CD14-positive monocyte (primary cell): ENCODE measurements around the gene RRAS. TPM values are rescaled to one million over a fixed set of nuclear protein-coding genes. Genes with fewer than 3 reads are reported as not detected.

Source experiments
- DNase-seq, 3 donors: peaks; one replicate each; pipeline ENCODE4 v3.0.0-alpha.2; 2011 to 2022
- H2AFZ ChIP-seq: 2 replicates; pipeline ENCODE4 v1.6.0; 2012; ENCODE audit warnings: mild to moderate bottlenecking, low read depth, low read length, inconsistent platforms; ENCODE audit not compliant: insufficient read depth, poor library complexity, severe bottlenecking
- H3K27ac ChIP-seq, 2 donors: 1 replicate in 1 of 2; 2 replicates in 1 of 2; pipeline ENCODE4 v1.5.1; 2012 to 2013; ENCODE audit warnings: low read length in 2 of 2, control low read depth in 1 of 2, inconsistent platforms in 1 of 2, low read depth in 1 of 2, mild to moderate bottlenecking in 1 of 2
- H3K27me3 ChIP-seq, 2 donors: one replicate each; pipeline versions ENCODE4 v1.6.0 to v1.6.1; 2011 to 2013; ENCODE audit warnings: low read length in 2 of 2; ENCODE audit not compliant: control insufficient read depth in 2 of 2, insufficient read depth in 2 of 2
- H3K36me3 ChIP-seq, 2 donors: replicated peaks in 1 of 2; 1 replicate in 1 of 2; 2 replicates in 1 of 2; pipeline versions ENCODE4 v1.5.1 to v1.6.1; 2012 to 2013; ENCODE audit warnings: low read length in 2 of 2, control low read depth in 1 of 2, inconsistent platforms in 1 of 2, mild to moderate bottlenecking in 1 of 2; ENCODE audit not compliant: insufficient read depth in 2 of 2, control insufficient read depth in 1 of 2
- H3K4me1 ChIP-seq, 2 donors: 1 replicate in 1 of 2; 2 replicates in 1 of 2; pipeline versions ENCODE4 v1.5.1 to v1.6.1; 2012 to 2013; ENCODE audit warnings: low read length in 2 of 2, control low read depth in 1 of 2, inconsistent platforms in 1 of 2, mild to moderate bottlenecking in 1 of 2, moderate library complexity in 1 of 2; ENCODE audit not compliant: insufficient read depth in 2 of 2, control insufficient read depth in 1 of 2
- H3K4me2 ChIP-seq: replicated peaks from 2 replicates; pipeline ENCODE3; 2012; ENCODE audit warnings: low read length, moderate library complexity, mild to moderate bottlenecking; ENCODE audit not compliant: poor library complexity, severe bottlenecking; ENCODE audit errors: extremely low read depth
- H3K4me3 ChIP-seq, 3 experiments: fragments of 200-600 bp in 1 of 3; sonication (generic) in 1 of 3; replicated peaks in 1 of 3; 1 replicate in 2 of 3; 2 replicates in 1 of 3; pipeline ENCODE4 v1.5.1; 2011 to 2013; ENCODE audit warnings: low read length in 3 of 3, mild to moderate bottlenecking in 3 of 3, control low read depth in 2 of 3, low read depth in 2 of 3, inconsistent platforms in 1 of 3, moderate library complexity in 1 of 3
- H3K79me2 ChIP-seq: 2 replicates; pipeline ENCODE4 v1.6.0; 2012; ENCODE audit warnings: mild to moderate bottlenecking, control low read depth, inconsistent platforms, low read length, moderate library complexity; ENCODE audit not compliant: insufficient read depth
- H3K9ac ChIP-seq: 2 replicates; pipeline ENCODE4 v1.6.0; 2017; ENCODE audit warnings: low read length, mild to moderate bottlenecking; ENCODE audit not compliant: insufficient read depth, poor library complexity, severe bottlenecking
- H3K9me3 ChIP-seq, 2 donors: replicated peaks in 1 of 2; 1 replicate in 1 of 2; 2 replicates in 1 of 2; pipeline versions ENCODE4 v1.5.1 to v1.6.1; 2012 to 2013; ENCODE audit warnings: low read length in 2 of 2, control low read depth in 1 of 2; ENCODE audit not compliant: control insufficient read depth in 1 of 2, insufficient read depth in 1 of 2
- H4K20me1 ChIP-seq: 2 replicates; pipeline ENCODE4 v1.6.0; 2012; ENCODE audit warnings: mild to moderate bottlenecking, low read length, control low read depth, moderate library complexity; ENCODE audit not compliant: insufficient read depth
- H3K27ac Mint-ChIP-seq, 7 donors: one replicate each; pipeline ENCODE4 v1.8.0; 2020; ENCODE audit warnings: mild to moderate bottlenecking in 7 of 7, mixed read lengths in 7 of 7, moderate library complexity in 6 of 7, inconsistent platforms in 2 of 7
- H3K27me3 Mint-ChIP-seq, 3 donors: one replicate each; pipeline ENCODE4 v1.8.0; 2021 to 2022; ENCODE audit warnings: low read depth in 3 of 3, mild to moderate bottlenecking in 3 of 3, mixed read lengths in 3 of 3, moderate library complexity in 3 of 3, inconsistent platforms in 1 of 3
- H3K36me3 Mint-ChIP-seq, 2 donors: one replicate each; pipeline ENCODE4 v1.8.0; 2020; ENCODE audit warnings: mixed read lengths in 2 of 2, inconsistent platforms in 1 of 2, mild to moderate bottlenecking in 1 of 2
- H3K4me1 Mint-ChIP-seq: one replicate; pipeline ENCODE4 v1.8.0; 2020; ENCODE audit warnings: mild to moderate bottlenecking, mixed read lengths
- H3K4me3 Mint-ChIP-seq, 2 donors: one replicate each; pipeline ENCODE4 v1.8.0; 2020; ENCODE audit warnings: mild to moderate bottlenecking in 2 of 2, mixed read lengths in 2 of 2, moderate library complexity in 1 of 2
- H3K9me3 Mint-ChIP-seq, 7 donors: one replicate each; pipeline ENCODE4 v1.8.0; 2020 to 2022; ENCODE audit warnings: mixed read lengths in 7 of 7, mild to moderate bottlenecking in 6 of 7, moderate library complexity in 6 of 7, inconsistent platforms in 2 of 7
- WGBS: methylation state at CpG from one replicate; pipeline ENCODE4 v1.1.5; 2013; ENCODE audit warnings: missing lambda C conversion rate; ENCODE audit not compliant: insufficient coverage; 5-methylcytosine and 5-hydroxymethylcytosine counted together
- intact Hi-C, 2 donors: fragments of 100-400 bp; cut with micrococcal nuclease; formaldehyde crosslinking; loops; one replicate each; pipeline versions ENCODE4 v1.15.0 to v1.15.1; 2023
- polyA plus RNA-seq, 3 donors: library from polyadenylated mRNA; depleted of rRNA in 1 of 3; unstranded in 2 of 3; stranded (reverse) in 1 of 3; fragments of 300-500 nt in 2 of 3; fragments of >200 nt in 1 of 3; fragmentation: Illumina TruSeq in 2 of 3; gene quantifications; 1 replicate in 2 of 3; 2 replicates in 1 of 3; pipeline ENCODE4 v1.2.3, GENCODE V29; 2012 to 2021
- TF ChIP-seq, protein P1 (sequence below): fragments of 200-600 bp; IDR thresholded peaks from one replicate; pipeline ENCODE4 v1.8.0; 2022; ENCODE audit warnings: antibody characterized with exemption, mild to moderate bottlenecking

Gene RRAS
- polyA plus RNA-seq, 3 donors, result 74.9 to 91.7 (median 80.0) TPM

DNA sequence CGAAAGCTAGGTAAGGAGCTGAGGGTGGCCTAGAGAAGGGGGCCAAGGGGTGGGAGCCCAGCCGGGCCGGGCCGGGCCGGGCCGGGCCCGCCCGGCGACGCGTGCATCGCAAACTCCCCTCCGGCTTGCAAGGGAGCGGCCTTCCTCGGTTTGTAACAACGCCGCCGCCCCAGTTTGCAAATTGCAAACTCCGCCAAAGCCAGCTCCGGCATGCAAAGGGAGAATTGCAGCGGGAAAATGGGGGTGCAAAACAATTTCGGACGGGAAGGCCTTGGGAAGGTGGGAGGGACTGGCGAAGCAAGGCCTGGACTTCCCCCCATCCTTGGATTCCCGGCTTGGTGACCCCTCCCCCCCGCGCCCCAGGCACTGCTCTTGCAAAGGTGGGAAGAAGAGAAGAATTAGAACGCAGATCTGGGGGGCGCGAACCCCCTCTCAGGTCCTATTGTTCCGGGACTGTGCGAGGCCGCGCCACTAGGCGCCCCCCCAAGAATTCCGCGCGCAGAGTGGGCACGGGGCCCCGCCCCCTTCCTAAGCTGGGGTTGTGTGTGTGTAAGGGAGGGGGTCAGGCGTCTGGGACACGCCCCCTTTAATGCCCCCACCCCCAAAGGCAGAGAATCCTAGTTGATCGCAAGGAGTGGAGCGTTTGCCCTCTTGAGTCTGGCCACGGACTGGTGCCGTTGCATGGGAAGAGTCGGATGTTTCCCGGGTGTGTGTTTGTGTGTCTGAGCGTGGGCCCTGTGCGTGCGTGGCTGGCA lies 48.0 kb downstream of the RRAS start:
- Mint-ChIP-seq H3K4me1 (peaks cover 30% of the 10 kb centered on the region), H3K36me3 (peaks cover 8 to 21% of the 10 kb centered on the region in 2 donors), H3K27me3 (peaks cover 3 to 8% (median 5%) of the 10 kb centered on the region in 3 donors), H3K27ac (peak overlapping the region in 5 of 7 donors; percentile 60 to 94 (median 85)), H3K4me3 (peak overlapping the region; percentile 80 to 86), H3K9me3 (no peaks in the 10 kb centered on the region)
- peaks cover 45% of the 10 kb centered on the region for H4K20me1 ChIP-seq
- peak overlapping the region; percentile 64 to 98 (median 95) for H3K4me3 ChIP-seq
- H3K27ac ChIP-seq, result peak overlapping the region in 1 of 2 donors; percentile 58
- no peaks in the 10 kb centered on the region for H3K27me3 ChIP-seq
- intact Hi-C loops, result loop anchor here (2.0 to 5.0 kb wide), 3 partner anchors 47 to 85 kb away; partner anchors contain the start of genes PRMT1 (in 2 of the 2), RRAS (in 1 of the 2) and SCAF1 (in 1 of the 2)
- no peak for DNase-seq
- WGBS, result 0% methylated on average over 30 of the region's 51 CpGs
- peaks cover 28 to 37% of the 10 kb centered on the region in 2 donors for H3K4me1 ChIP-seq
- peak overlapping the region; percentile 62 for H2AFZ ChIP-seq
- peaks cover 49% of the 10 kb centered on the region for H3K79me2 ChIP-seq
- H3K36me3 ChIP-seq, result peaks cover 18 to 24% of the 10 kb centered on the region in 2 donors
- H3K9ac ChIP-seq, result peak overlapping the region; percentile 66
- H3K4me2 ChIP-seq, result peak overlapping the region; percentile 100
- no peaks in the 10 kb centered on the region for H3K9me3 ChIP-seq
- TF ChIP-seq, protein P1, sequence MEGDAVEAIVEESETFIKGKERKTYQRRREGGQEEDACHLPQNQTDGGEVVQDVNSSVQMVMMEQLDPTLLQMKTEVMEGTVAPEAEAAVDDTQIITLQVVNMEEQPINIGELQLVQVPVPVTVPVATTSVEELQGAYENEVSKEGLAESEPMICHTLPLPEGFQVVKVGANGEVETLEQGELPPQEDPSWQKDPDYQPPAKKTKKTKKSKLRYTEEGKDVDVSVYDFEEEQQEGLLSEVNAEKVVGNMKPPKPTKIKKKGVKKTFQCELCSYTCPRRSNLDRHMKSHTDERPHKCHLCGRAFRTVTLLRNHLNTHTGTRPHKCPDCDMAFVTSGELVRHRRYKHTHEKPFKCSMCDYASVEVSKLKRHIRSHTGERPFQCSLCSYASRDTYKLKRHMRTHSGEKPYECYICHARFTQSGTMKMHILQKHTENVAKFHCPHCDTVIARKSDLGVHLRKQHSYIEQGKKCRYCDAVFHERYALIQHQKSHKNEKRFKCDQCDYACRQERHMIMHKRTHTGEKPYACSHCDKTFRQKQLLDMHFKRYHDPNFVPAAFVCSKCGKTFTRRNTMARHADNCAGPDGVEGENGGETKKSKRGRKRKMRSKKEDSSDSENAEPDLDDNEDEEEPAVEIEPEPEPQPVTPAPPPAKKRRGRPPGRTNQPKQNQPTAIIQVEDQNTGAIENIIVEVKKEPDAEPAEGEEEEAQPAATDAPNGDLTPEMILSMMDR, result no peak

DNA sequence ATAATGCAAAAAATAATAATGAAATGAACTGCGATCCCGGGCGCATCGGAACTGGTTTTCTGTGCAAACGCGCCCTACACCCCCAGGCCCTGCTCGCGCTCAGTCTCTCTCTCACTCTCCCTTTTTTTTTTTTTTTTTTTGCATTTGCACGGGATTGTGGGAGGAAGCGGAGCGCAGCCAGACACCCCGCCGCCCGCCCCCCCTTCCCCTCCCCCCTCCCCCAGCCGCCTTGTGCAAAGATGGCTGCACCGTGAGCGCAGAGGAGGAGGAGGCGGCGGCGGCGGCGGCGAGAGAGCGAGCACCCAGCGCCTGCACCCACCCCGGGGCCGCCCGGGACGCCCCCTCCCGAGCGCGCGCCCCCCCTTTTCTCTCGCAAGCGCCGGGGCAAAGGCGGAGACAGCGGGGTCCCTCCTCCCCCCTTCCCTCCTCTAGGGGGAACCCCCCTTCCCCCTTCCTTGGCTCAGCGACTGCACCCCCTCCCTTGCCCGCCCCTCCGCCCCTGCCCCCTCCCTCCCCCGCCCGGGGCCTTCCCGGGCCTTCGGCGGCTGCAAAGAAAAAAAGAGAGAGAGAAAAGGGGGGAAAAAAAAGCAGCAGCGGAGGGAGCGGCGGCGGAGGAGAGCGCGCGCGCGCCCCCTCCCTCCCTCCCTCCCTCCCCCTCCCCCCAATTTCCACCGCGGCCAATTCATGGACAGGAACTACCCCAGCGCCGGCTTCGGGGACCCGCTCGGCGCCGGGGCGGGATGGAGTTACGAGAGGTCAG lies 48.8 kb downstream of the RRAS start, which contains the start of gene PRR12:
Gene PRR12, plus strand, starts transcription at position 212 of the 760 bp plus-strand sequence. Its CDS starts 473 bp downstream, at position 685.
- TF ChIP-seq, protein P1, result no peak
- Histone ChIP-seq H2AFZ (peak within 1 kb of the TSS; percentile 92), H3K36me3 (peaks cover 15 to 19% of the 10 kb centered on the region in 2 donors), H3K4me2 (peak within 1 kb of the TSS; percentile 100), H3K27ac (peak within 1 kb of the TSS; percentile 93 to 94), H3K4me1 (peaks cover 28 to 37% of the 10 kb centered on the region in 2 donors), H3K27me3 (no peaks in the 10 kb centered on the region), H3K79me2 (peaks cover 45% of the 10 kb centered on the region), H4K20me1 (peaks cover 41% of the 10 kb centered on the region), H3K9ac (peak within 1 kb of the TSS; percentile 89), H3K9me3 (no peaks in the 10 kb centered on the region), H3K4me3 (peak within 1 kb of the TSS; percentile 64 to 98 (median 95))
- peaks cover 3 to 10% (median 5%) of the 10 kb centered on the region in 3 donors for H3K27me3 Mint-ChIP-seq
- H3K27ac Mint-ChIP-seq, result peak within 1 kb of the TSS; percentile 88 to 94 (median 92)
- peak in 2 of 3 donors; percentile 33 to 48 for DNase-seq
- H3K36me3 Mint-ChIP-seq, result peaks cover 8 to 16% of the 10 kb centered on the region in 2 donors
- peak within 1 kb of the TSS; percentile 86 to 92 for H3K4me3 Mint-ChIP-seq
- peaks cover 30% of the 10 kb centered on the region for H3K4me1 Mint-ChIP-seq
- H3K9me3 Mint-ChIP-seq, result no peaks in the 10 kb centered on the region
- intact Hi-C loops, result loop anchor here (5.0 kb wide), 2 partner anchors 51 to 86 kb away; partner anchors contain the start of genes PRMT1 (in 2 of the 2), RRAS (in 1 of the 2) and SCAF1 (in 1 of the 2)
- WGBS, result 2% methylated on average over 11 of the region's 66 CpGs
